A673 (cell line): ENCODE results near the gene SYT7.

Source experiments
- EZH2 ChIP-seq: fragments of 200-600 bp; sonication (generic); IDR thresholded peaks from 2 replicates; pipeline ENCODE4 v1.6.1; 2017; ENCODE audit warnings: borderline replicate concordance, low read depth, mild to moderate bottlenecking, mixed read lengths, antibody characterized with exemption, low read length; ENCODE audit not compliant: poor library complexity, severe bottlenecking
- TF ChIP-seq, protein P1 (sequence below): fragments of 300-800, 200-600 bp; sonication (generic); conservative IDR thresholded peaks from 2 replicates; pipeline ENCODE4 v1.5.1; 2017; ENCODE audit warnings: low read depth, mild to moderate bottlenecking, antibody characterized with exemption, low read length, moderate library complexity, mixed read lengths

DNA sequence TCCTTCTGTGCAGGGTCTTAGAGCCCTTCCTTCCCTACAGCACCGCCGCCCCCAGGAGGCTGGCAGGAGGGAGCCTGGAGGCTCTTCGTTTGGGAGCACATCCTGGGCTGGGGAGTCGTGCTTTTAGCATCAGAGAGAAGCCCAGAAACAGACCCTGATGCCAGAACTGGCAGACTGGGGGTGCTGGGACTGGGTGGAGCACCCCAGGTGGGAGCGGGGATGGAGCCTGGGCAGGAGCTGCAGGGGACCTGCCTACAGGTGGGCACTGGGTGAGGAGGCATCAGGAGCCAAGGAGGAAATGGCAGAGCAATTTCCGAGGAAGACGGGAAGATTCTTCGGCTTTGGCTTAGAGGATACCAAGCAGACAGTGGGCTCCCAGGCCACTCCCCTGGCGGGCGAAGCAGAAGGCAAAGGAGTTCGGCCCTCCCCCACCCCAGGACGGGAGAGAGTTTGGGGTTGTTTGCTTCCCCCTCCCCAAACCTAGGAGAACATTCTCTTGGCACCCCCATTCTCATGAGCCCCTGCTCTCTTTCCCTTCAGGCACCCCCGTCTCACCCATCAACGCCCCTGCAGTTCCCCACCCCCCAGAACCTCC, 1.1 kb downstream of the SYT7 start:
- TF ChIP-seq, protein P1, sequence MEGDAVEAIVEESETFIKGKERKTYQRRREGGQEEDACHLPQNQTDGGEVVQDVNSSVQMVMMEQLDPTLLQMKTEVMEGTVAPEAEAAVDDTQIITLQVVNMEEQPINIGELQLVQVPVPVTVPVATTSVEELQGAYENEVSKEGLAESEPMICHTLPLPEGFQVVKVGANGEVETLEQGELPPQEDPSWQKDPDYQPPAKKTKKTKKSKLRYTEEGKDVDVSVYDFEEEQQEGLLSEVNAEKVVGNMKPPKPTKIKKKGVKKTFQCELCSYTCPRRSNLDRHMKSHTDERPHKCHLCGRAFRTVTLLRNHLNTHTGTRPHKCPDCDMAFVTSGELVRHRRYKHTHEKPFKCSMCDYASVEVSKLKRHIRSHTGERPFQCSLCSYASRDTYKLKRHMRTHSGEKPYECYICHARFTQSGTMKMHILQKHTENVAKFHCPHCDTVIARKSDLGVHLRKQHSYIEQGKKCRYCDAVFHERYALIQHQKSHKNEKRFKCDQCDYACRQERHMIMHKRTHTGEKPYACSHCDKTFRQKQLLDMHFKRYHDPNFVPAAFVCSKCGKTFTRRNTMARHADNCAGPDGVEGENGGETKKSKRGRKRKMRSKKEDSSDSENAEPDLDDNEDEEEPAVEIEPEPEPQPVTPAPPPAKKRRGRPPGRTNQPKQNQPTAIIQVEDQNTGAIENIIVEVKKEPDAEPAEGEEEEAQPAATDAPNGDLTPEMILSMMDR: no peak
- peak; percentile 68 for TF ChIP-seq EZH2
